ENCODE results near the gene S100A2.
"Not testable (repeated sequence)": the region's sequence is repeated elsewhere in the genome, so short reads cannot be mapped to it uniquely, and the experiment has no call there.

Gene S100A2

GRCh38 chr1:153566414-153567371 is 1.0 kb upstream of the S100A2 start:
- TF ChIP-seq LEF1 (IDR thresholded peaks at IDR 0.05; ENCODE audit: borderline replicate concordance) (no peak), ZNF384 (IDR thresholded peaks at IDR 0.05) (no peak), TARDBP (IDR thresholded peaks at IDR 0.05) (no peak), SP1 (IDR thresholded peaks at IDR 0.05) (no peak), PKNOX1 (IDR thresholded peaks at IDR 0.05) (no peak), FOXA1 (IDR thresholded peaks at IDR 0.05) (no peak), BHLHE40 (IDR thresholded peaks at IDR 0.05; ENCODE audit: borderline replicate concordance) (no peak), L3MBTL2 (conservative IDR thresholded peaks at IDR 0.05) (no peak), ELF4 (IDR thresholded peaks at IDR 0.05) (no peak), FOXK2 (IDR thresholded peaks at IDR 0.05) (no peak), CTBP1 (IDR thresholded peaks at IDR 0.05; ENCODE audit: borderline replicate concordance) (no peak), ARNT (IDR thresholded peaks at IDR 0.05) (no peak), HDGF (IDR thresholded peaks at IDR 0.05; ENCODE audit: borderline replicate concordance) (no peak), NFRKB (IDR thresholded peaks at IDR 0.05) (no peak), SUZ12 (IDR thresholded peaks at IDR 0.05) (no peak), FOXM1 (IDR thresholded peaks at IDR 0.05; ENCODE audit: borderline replicate concordance) (no peak)
- ChIA-PET POLR2A (interaction anchor here (0.5 to 1.9 kb wide), 17 partner anchors 13 to 424 kb away, joined by 3 to 11 read pairs (median 5); partner anchors contain the start of genes CHTOP, ILF2, RPS27 and S100A1), CTCF (interaction anchor here (0.6 to 2.7 kb wide), 8 partner anchors 26 to 214 kb away, joined by 3 to 12 read pairs (median 4); partner anchors contain the start of genes S100A1, S100A13 and S100A5)
- DNase-seq (ENCODE audit: extremely low spot score), result peak; percentile 62

- TF ChIP-seq FOXM1 (IDR thresholded peaks at IDR 0.05; ENCODE audit: borderline replicate concordance) (no peak), LEF1 (IDR thresholded peaks at IDR 0.05; ENCODE audit: borderline replicate concordance) (no peak), CTBP1 (IDR thresholded peaks at IDR 0.05; ENCODE audit: borderline replicate concordance) (no peak), FOXK2 (IDR thresholded peaks at IDR 0.05) (no peak), L3MBTL2 (conservative IDR thresholded peaks at IDR 0.05) (no peak), SP1 (IDR thresholded peaks at IDR 0.05) (no peak), TARDBP (IDR thresholded peaks at IDR 0.05) (no peak), HDGF (IDR thresholded peaks at IDR 0.05; ENCODE audit: borderline replicate concordance) (no peak), SUZ12 (IDR thresholded peaks at IDR 0.05) (no peak), ELF4 (IDR thresholded peaks at IDR 0.05) (no peak), ARNT (IDR thresholded peaks at IDR 0.05) (no peak), NFRKB (IDR thresholded peaks at IDR 0.05) (no peak), PKNOX1 (IDR thresholded peaks at IDR 0.05) (no peak), ZNF384 (IDR thresholded peaks at IDR 0.05) (no peak), BHLHE40 (IDR thresholded peaks at IDR 0.05; ENCODE audit: borderline replicate concordance) (no peak), FOXA1 (IDR thresholded peaks at IDR 0.05) (no peak)
- POLR2A ChIA-PET, result interaction anchor here (1.0 kb wide), 2 partner anchors 18 to 64 kb away, joined by 3 read pairs; partner anchors contain the start of genes S100A13 and S100A4
- no peak for DNase-seq (ENCODE audit: extremely low spot score)
- CTCF ChIA-PET, result interaction anchor here (1.5 to 1.9 kb wide), 2 partner anchors 30 to 53 kb away, joined by 5 to 7 read pairs; no protein-coding TSS in a partner anchor
Measured at GRCh38 chr1:153563991-153564390, 1.7 kb downstream of the S100A2 start.

- TF ChIP-seq L3MBTL2 (conservative IDR thresholded peaks at IDR 0.05) (no peak), SUZ12 (IDR thresholded peaks at IDR 0.05) (no peak), FOXM1 (IDR thresholded peaks at IDR 0.05; ENCODE audit: borderline replicate concordance) (no peak), HDGF (IDR thresholded peaks at IDR 0.05; ENCODE audit: borderline replicate concordance) (no peak), PKNOX1 (IDR thresholded peaks at IDR 0.05) (no peak), SP1 (IDR thresholded peaks at IDR 0.05) (no peak), FOXA1 (IDR thresholded peaks at IDR 0.05) (no peak)
- DNase-seq (ENCODE audit: extremely low spot score), result no peak
- ChIA-PET POLR2A (interaction anchor here (1.0 kb wide), 2 partner anchors 18 to 64 kb away, joined by 3 read pairs; partner anchors contain the start of genes S100A13 and S100A4), CTCF (interaction anchor here (1.5 to 1.9 kb wide), 2 partner anchors 30 to 53 kb away, joined by 5 to 7 read pairs; no protein-coding TSS in a partner anchor)
Measured at GRCh38 chr1:153563483-153563901, 2.2 kb downstream of the S100A2 start.

- POLR2A ChIA-PET, result interaction anchor here (1.3 to 1.6 kb wide), 2 partner anchors 11 to 17 kb away, joined by 3 to 4 read pairs; no protein-coding TSS in a partner anchor
- CTCF ChIA-PET, result interaction anchor here (1.0 kb wide), 1 partner anchor 65 kb away, joined by 4 read pairs; the partner anchor contains the start of gene S100A13
- not testable (repeated sequence) for DNase-seq (ENCODE audit: extremely low spot score)
Measured at GRCh38 chr1:153562021-153562420, 3.6 kb downstream of the S100A2 start.

- ChIA-PET POLR2A (interaction anchor here (0.7 to 1.6 kb wide), 4 partner anchors 9 to 17 kb away, joined by 3 to 4 read pairs (median 3); no protein-coding TSS in a partner anchor), CTCF (interaction anchor here (1.0 kb wide), 1 partner anchor 66 kb away, joined by 4 read pairs; the partner anchor contains the start of gene S100A13)
- DNase-seq (ENCODE audit: extremely low spot score), result no peak
- TF ChIP-seq SP1 (IDR thresholded peaks at IDR 0.05), result no peak
Measured at GRCh38 chr1:153561466-153561985, 4.1 kb downstream of the S100A2 start.

All from HEK293T (cell line).